ENCODE measurements around the gene JARID2.

Gene JARID2

DNA sequence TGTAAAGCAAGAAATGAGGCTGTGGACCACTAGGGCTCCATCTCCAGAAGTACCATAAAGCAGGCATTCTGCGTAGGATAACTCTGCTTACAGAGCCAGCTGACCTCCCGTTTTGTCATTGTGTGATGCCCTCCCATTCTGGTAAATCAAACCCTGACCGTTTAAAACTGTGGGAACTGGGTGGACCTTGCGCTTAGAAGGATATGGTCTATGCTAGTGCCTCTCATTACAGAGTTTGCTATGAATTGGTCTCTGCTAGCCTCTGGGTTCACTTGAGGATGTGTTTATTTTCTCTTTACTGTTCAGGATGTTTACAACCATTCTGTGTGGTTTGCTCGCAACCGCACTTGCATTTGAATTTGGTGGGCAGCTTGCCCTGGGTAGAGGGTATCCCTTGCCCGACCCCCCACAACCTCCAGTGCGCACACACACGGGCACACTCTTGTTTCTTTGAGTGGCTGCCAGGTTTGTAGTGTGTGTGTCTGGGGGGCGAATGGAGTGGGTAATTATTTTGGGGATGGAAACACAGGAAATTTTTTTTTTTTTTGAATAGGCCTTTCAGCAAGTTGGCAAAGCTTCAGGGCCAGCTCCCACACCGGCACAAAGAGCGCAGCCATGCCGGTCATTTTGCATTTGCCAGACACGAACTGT lies 198.3 kb downstream of the JARID2 start:
- TF ChIP-seq, protein P1, sequence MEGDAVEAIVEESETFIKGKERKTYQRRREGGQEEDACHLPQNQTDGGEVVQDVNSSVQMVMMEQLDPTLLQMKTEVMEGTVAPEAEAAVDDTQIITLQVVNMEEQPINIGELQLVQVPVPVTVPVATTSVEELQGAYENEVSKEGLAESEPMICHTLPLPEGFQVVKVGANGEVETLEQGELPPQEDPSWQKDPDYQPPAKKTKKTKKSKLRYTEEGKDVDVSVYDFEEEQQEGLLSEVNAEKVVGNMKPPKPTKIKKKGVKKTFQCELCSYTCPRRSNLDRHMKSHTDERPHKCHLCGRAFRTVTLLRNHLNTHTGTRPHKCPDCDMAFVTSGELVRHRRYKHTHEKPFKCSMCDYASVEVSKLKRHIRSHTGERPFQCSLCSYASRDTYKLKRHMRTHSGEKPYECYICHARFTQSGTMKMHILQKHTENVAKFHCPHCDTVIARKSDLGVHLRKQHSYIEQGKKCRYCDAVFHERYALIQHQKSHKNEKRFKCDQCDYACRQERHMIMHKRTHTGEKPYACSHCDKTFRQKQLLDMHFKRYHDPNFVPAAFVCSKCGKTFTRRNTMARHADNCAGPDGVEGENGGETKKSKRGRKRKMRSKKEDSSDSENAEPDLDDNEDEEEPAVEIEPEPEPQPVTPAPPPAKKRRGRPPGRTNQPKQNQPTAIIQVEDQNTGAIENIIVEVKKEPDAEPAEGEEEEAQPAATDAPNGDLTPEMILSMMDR (IDR thresholded peaks at IDR 0.05; ENCODE audit: low read depth, low read length) = peak; percentile 8; the same call in 1 of the 2 replicates
- no peak overlapping the region for H3K4me3 ChIP-seq (ENCODE audit: low read depth, low read length)

DNA sequence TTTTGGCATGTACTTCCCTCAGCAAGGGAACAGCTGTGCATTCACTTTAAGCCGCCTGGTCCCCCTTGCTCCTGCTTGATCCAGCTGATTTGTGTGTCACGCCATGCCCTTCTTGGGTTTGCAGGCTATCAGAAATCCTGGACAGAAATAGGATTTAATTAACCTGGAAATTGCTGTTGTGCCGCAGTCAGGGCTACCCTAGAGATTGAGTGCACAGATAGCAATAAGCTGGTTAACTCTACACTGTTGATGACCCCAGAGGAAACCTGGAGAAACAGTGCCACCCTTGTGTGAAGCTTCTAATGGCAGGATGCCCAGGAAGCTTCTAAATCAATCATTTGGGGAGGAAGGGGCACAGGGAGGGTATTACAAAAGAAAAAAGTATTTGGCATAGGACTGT lies 199.0 kb downstream of the JARID2 start:
- TF ChIP-seq, protein P1 (IDR thresholded peaks at IDR 0.05; ENCODE audit: low read depth, low read length) = no peak
- no peak overlapping the region for H3K4me3 ChIP-seq (ENCODE audit: low read depth, low read length)

GRCh38 chr6:15447546-15448267 lies 201.8 kb downstream of the JARID2 start:
- TF ChIP-seq, protein P1 (IDR thresholded peaks at IDR 0.05; ENCODE audit: low read depth, low read length) = no peak
- H3K4me3 ChIP-seq (ENCODE audit: low read depth, low read length) = no peak overlapping the region

- TF ChIP-seq, protein P1 (IDR thresholded peaks at IDR 0.05; ENCODE audit: low read depth, low read length) = no peak
- H3K4me3 ChIP-seq (ENCODE audit: low read depth, low read length) = no peak overlapping the region
Measured at GRCh38 chr6:15449011-15449410, 203.1 kb downstream of the JARID2 start.

DNA sequence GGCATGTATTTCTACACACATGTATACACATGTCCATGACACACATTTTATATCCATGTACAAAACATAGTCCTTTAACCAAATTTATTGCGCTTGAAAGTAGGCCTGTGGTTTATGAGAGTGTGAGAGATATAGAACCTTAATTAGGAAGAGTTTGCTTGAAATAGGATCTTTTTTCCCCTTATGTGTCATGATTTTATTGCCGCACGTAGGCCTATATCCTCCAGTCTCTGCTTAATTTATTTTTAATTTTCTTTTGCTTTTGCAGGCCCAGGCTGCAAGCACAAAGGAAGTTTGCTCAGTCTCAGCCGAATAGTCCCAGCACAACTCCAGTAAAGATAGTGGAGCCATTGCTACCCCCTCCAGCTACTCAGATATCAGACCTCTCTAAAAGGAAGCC lies 205.9 kb downstream of the JARID2 start:
- H3K4me3 ChIP-seq (ENCODE audit: low read depth, low read length) = no peak overlapping the region
- TF ChIP-seq, protein P1 (IDR thresholded peaks at IDR 0.05; ENCODE audit: low read depth, low read length) = no peak

DNA sequence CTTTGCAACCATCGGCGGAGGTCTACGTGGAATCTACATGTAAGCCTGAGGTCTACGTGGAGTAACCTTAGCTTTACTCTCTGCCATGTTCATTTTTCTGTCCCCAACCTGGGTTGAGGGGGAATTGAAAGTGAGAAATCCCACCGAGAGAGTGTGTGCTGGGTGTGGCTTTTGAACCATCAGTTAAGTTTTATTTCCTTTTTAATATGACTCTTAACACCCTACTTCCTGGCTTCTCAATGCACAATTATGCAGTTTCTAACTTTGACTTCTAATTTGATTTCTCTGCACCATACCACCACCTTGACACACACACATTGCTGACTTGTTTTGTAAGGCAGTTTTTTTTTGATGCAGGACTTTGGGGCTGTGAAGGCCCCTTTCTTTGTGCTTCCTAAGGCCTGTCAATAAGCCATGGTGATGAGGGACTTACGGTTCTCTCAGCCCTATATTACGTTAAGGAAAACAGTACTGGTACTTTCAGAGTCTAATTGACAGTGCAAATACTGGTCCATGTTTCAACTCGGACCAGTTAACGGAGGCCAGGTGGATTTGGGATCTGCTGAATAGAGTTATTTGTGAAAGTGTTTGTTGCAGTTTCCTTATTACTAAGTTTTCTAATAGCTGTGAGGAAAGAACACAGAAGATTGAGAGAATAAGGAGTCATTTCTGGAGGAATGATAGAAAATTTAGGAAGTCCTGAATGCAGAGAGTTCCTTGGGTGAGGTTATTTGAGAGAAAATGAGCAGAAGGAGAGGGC lies 206.5 kb downstream of the JARID2 start:
- TF ChIP-seq, protein P1 (IDR thresholded peaks at IDR 0.05; ENCODE audit: low read depth, low read length) = no peak
- no peak overlapping the region for H3K4me3 ChIP-seq (ENCODE audit: low read depth, low read length)

GRCh38 chr6:15453186-15453585 lies 207.3 kb downstream of the JARID2 start:
- TF ChIP-seq, protein P1 (IDR thresholded peaks at IDR 0.05; ENCODE audit: low read depth, low read length) = no peak
- no peak overlapping the region for H3K4me3 ChIP-seq (ENCODE audit: low read depth, low read length)
